Testis (tissue), 2 donors: ENCODE measurements around the gene FRYL.

Source experiments
- POLR2A ChIP-seq: fragments of 450-650 bp; IDR thresholded peaks from one replicate; pipeline ENCODE4 v1.6.1; 2017; ENCODE audit warnings: antibody characterized with exemption, mild to moderate bottlenecking, moderate library complexity
- TF ChIP-seq, protein P1 (sequence below), 3 experiments: fragments of 450-650 bp in 2 of 3; fragments of 200-600 bp in 1 of 3; sonication (generic) in 1 of 3; IDR thresholded peaks; one replicate each; pipeline ENCODE4 v1.5.1; 2016 to 2019; ENCODE audit warnings: antibody characterized with exemption in 3 of 3, mild to moderate bottlenecking in 2 of 3, moderate library complexity in 1 of 3

GRCh38 chr4:48812866-48813265 is 32.8 kb upstream of the FRYL start:
- TF ChIP-seq, protein P1, sequence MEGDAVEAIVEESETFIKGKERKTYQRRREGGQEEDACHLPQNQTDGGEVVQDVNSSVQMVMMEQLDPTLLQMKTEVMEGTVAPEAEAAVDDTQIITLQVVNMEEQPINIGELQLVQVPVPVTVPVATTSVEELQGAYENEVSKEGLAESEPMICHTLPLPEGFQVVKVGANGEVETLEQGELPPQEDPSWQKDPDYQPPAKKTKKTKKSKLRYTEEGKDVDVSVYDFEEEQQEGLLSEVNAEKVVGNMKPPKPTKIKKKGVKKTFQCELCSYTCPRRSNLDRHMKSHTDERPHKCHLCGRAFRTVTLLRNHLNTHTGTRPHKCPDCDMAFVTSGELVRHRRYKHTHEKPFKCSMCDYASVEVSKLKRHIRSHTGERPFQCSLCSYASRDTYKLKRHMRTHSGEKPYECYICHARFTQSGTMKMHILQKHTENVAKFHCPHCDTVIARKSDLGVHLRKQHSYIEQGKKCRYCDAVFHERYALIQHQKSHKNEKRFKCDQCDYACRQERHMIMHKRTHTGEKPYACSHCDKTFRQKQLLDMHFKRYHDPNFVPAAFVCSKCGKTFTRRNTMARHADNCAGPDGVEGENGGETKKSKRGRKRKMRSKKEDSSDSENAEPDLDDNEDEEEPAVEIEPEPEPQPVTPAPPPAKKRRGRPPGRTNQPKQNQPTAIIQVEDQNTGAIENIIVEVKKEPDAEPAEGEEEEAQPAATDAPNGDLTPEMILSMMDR (IDR thresholded peaks at IDR 0.05): no peak
- TF ChIP-seq POLR2A: no peak
